Calu3 (cell line): Measurements from ENCODE around the gene WDR7. TPM values are rescaled to one million over a fixed set of nuclear protein-coding genes. Genes with fewer than 3 reads are reported as not detected.

Experiments
- BruUV-seq: library from RNA; stranded (reverse); fragments of 400-500 nt; replicated peaks from 2 replicates; lab custom pipeline; 2021; lab: Mats Ljungman, UMichigan
- CTCF ChIA-PET: fragments of 300-600 bp; sonication (Branson Sonifier 250); formaldehyde crosslinking; loops from one replicate; lab custom pipeline; 2022; ENCODE audit warnings: antibody characterized with exemption; lab: Charles Lee
- DNase-seq: peaks from one replicate; pipeline ENCODE4 v3.0.0; 2022
- H3K27ac Mint-ChIP-seq: one replicate; pipeline ENCODE4 v1.8.0; 2022; ENCODE audit warnings: mixed read lengths; ENCODE audit not compliant: unreplicated experiment
- H3K27me3 Mint-ChIP-seq: one replicate; pipeline ENCODE4 v1.8.0; 2022; ENCODE audit warnings: mixed read lengths; ENCODE audit not compliant: unreplicated experiment
- H3K36me3 Mint-ChIP-seq: one replicate; pipeline ENCODE4 v1.8.0; 2022; ENCODE audit warnings: mild to moderate bottlenecking, moderate library complexity, mixed read lengths; ENCODE audit not compliant: insufficient read depth, unreplicated experiment
- H3K4me1 Mint-ChIP-seq: one replicate; pipeline ENCODE4 v1.8.0; 2022; ENCODE audit warnings: mild to moderate bottlenecking, low read depth, mixed read lengths; ENCODE audit not compliant: unreplicated experiment
- H3K4me3 Mint-ChIP-seq: one replicate; pipeline ENCODE4 v1.8.0; 2022; ENCODE audit warnings: mild to moderate bottlenecking, low read depth, moderate library complexity, mixed read lengths; ENCODE audit not compliant: unreplicated experiment
- H3K9me3 Mint-ChIP-seq: one replicate; pipeline ENCODE4 v1.8.0; 2022; ENCODE audit warnings: low read depth, mixed read lengths; ENCODE audit not compliant: unreplicated experiment
- CTCF ChIP-seq: fragments of 200-600 bp; IDR thresholded peaks from one replicate; pipeline ENCODE4 v1.8.0; 2022; ENCODE audit warnings: antibody characterized with exemption; ENCODE audit not compliant: unreplicated experiment
- intact Hi-C: fragments of 100-400 bp; cut with micrococcal nuclease; formaldehyde crosslinking; loops from one replicate; pipeline ENCODE4 v1.10.0; 2022; ENCODE audit not compliant: unreplicated experiment
- total RNA-seq: library from RNA; stranded (reverse); gene quantifications from 2 replicates; pipeline ENCODE4 v1.2.3, GENCODE V29; 2022

WDR7 gene
- total RNA-seq, 1 experiment from 2014 or later = 16.2 TPM

DNA sequence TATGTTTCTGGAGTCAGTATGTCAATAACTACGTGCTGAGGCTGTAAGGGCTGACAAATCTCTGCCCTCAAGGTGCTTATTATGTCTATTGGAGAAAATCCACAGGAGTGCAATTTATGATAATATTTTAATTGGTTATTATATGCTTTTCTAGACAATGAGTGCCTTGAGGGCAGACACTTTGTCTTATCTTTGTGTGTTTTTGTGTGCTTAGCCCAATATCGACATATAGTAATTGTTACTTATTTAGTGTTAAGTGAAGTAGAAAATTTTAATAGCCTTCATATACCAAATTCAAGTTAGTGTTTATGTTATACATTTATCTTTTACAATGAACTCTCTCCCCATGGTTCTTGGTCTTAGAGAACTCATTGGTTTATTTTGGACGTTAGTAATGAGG, 118.9 kb downstream of the WDR7 start:
- BruUV-seq = no TSS peak
- intact Hi-C loops = no loop called here
- TF ChIP-seq CTCF = no peak
- no peaks in the 10 kb centered on the region for H3K4me1 Mint-ChIP-seq
- no peaks in the 10 kb centered on the region for H3K9me3 Mint-ChIP-seq
- no peak overlapping the region for H3K4me3 Mint-ChIP-seq
- no peak for DNase-seq
- no peaks in the 10 kb centered on the region for H3K36me3 Mint-ChIP-seq
- no peaks in the 10 kb centered on the region for H3K27me3 Mint-ChIP-seq
- CTCF ChIA-PET = no interaction called here
- H3K27ac Mint-ChIP-seq = no peak overlapping the region

GRCh38 chr18:56770873-56771272, 119.7 kb downstream of the WDR7 start:
- intact Hi-C loops = no loop called here
- no peak overlapping the region for H3K4me3 Mint-ChIP-seq
- CTCF ChIA-PET = interaction anchor here (0.6 kb wide), 1 partner anchor 138 kb away, joined by 3 read pairs; no protein-coding TSS in a partner anchor
- TF ChIP-seq CTCF = no peak
- H3K27me3 Mint-ChIP-seq = no peaks in the 10 kb centered on the region
- no peak for DNase-seq
- no TSS peak for BruUV-seq
- H3K36me3 Mint-ChIP-seq = no peaks in the 10 kb centered on the region
- no peaks in the 10 kb centered on the region for H3K4me1 Mint-ChIP-seq
- H3K27ac Mint-ChIP-seq = no peak overlapping the region
- no peaks in the 10 kb centered on the region for H3K9me3 Mint-ChIP-seq

DNA sequence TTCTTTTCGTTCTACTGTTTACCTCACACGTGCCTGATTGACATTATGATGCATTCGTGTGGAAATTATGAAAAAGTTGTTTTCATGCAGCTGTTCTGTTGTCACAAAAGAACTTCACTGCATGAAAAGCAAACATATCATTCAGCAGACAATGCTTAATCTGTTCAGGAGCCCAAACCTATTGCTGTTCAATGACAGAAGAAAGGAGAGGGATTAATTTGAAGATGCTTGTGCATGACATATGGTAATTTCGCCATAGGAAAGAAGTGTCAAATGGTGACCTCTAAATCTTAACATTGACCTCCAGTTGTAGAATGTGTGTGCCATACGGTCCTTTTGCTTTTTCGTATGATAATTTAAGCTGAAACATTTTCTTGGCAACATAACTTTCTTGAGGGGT, 124.5 kb downstream of the WDR7 start:
- no peak overlapping the region for H3K4me3 Mint-ChIP-seq
- no peak for DNase-seq
- H3K9me3 Mint-ChIP-seq = no peaks in the 10 kb centered on the region
- no peak overlapping the region for H3K27ac Mint-ChIP-seq
- H3K4me1 Mint-ChIP-seq = no peaks in the 10 kb centered on the region
- CTCF ChIA-PET = no interaction called here
- no peak for TF ChIP-seq CTCF
- no TSS peak for BruUV-seq
- intact Hi-C loops = no loop called here
- H3K36me3 Mint-ChIP-seq = no peaks in the 10 kb centered on the region
- no peaks in the 10 kb centered on the region for H3K27me3 Mint-ChIP-seq

DNA sequence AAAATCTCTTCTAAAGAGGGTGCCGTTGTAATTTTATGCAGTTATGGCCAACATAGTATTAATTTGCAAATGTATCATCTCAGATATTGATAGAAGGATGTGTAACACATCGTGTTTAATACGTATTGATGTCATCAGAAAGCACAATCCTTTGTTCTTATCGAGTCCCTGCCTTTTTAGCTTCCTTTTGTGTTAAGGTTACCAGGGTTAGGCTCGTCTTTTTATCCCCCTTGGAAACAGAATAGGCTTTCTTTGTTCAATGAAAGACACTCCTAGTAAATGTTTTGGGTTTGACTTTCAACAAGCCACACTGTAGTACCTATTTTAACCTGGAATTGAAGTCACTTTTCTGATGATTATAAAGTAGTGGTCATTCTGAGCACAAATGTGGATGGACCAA, 136.2 kb downstream of the WDR7 start:
- Mint-ChIP-seq H3K9me3 (no peaks in the 10 kb centered on the region), H3K27me3 (no peaks in the 10 kb centered on the region), H3K4me1 (no peaks in the 10 kb centered on the region), H3K27ac (no peak overlapping the region), H3K36me3 (no peaks in the 10 kb centered on the region), H3K4me3 (no peak overlapping the region)
- CTCF ChIA-PET = no interaction called here
- BruUV-seq = no TSS peak
- TF ChIP-seq CTCF = no peak
- intact Hi-C loops = no loop called here
- no peak for DNase-seq
